Panc1 (cell line): ENCODE data around the gene MTFMT. TPM values are rescaled to one million over a fixed set of nuclear protein-coding genes. Genes with fewer than 3 reads are reported as not detected.

ENCODE experiments used
- ATAC-seq: fragments of 200-7000 bp; cut with Tn5 transposase; 2 replicates; pipeline ENCODE4 v1.9.1; 2020; ENCODE audit warnings: mild to moderate bottlenecking, moderate library complexity
- BruUV-seq: library from RNA; stranded (reverse); fragments of 400-500 nt; replicated peaks from 2 replicates; lab custom pipeline; 2021; lab: Mats Ljungman, UMichigan
- CTCF ChIA-PET: fragments of 300-600 bp; sonication (Branson Sonifier 250); formaldehyde crosslinking; loops from one replicate; lab custom pipeline; 2022; ENCODE audit warnings: antibody characterized with exemption; lab: Charles Lee
- POLR2A ChIA-PET: fragments of 300-600 bp; sonication (Branson Sonifier 250); formaldehyde crosslinking; loops from one replicate; lab custom pipeline; 2022; ENCODE audit warnings: antibody characterized with exemption; lab: Charles Lee
- DNase-seq: peaks from one replicate; pipeline ENCODE4 v3.0.0-alpha.2; 2010; ENCODE audit warnings: low read depth, low spot score
- H3K27ac ChIP-seq: 2 replicates; pipeline ENCODE4 v1.5.1; 2011; ENCODE audit warnings: mild to moderate bottlenecking, low read length, inconsistent platforms
- H3K27me3 ChIP-seq: fragments of 200-500 bp; sonication (Bioruptor generic); 2 replicates; pipeline ENCODE4 v1.6.0; 2014; ENCODE audit warnings: low read length, inconsistent platforms; ENCODE audit not compliant: control insufficient read depth, insufficient read depth
- H3K36me3 ChIP-seq: fragments of 200-500 bp; sonication (Bioruptor generic); 2 replicates; pipeline ENCODE4 v1.5.1; 2014; ENCODE audit warnings: inconsistent platforms, mild to moderate bottlenecking, low read length, moderate library complexity; ENCODE audit not compliant: control insufficient read depth, insufficient read depth
- H3K4me1 ChIP-seq: 2 replicates; pipeline ENCODE4 v1.5.1; 2011; ENCODE audit warnings: inconsistent platforms, mild to moderate bottlenecking, low read length, moderate library complexity; ENCODE audit not compliant: control insufficient read depth, insufficient read depth
- H3K4me3 ChIP-seq, 2 experiments: 2 replicates each; pipeline ENCODE4 v1.5.1; 2011 to 2012; ENCODE audit warnings: low read depth in 2 of 2, low read length in 2 of 2, mild to moderate bottlenecking in 2 of 2, inconsistent platforms in 1 of 2, moderate library complexity in 1 of 2
- H3K9me3 ChIP-seq: fragments of 200-500 bp; sonication (Bioruptor generic); 2 replicates; pipeline ENCODE4 v1.5.1; 2014; ENCODE audit warnings: low read depth, mild to moderate bottlenecking, inconsistent platforms, low read length, moderate library complexity; ENCODE audit not compliant: control insufficient read depth, insufficient read depth
- CTCF ChIP-seq: fragments of 450-650 bp; IDR thresholded peaks from 2 replicates; pipeline ENCODE4 v1.5.1; 2017; ENCODE audit warnings: mild to moderate bottlenecking
- POLR2AphosphoS5 ChIP-seq: IDR thresholded peaks from 2 replicates; pipeline ENCODE4 v1.6.1; 2012; ENCODE audit warnings: mild to moderate bottlenecking, low read depth, low read length, moderate library complexity
- REST ChIP-seq, 2 experiments: IDR thresholded peaks; 2 replicates each; pipeline ENCODE4 v1.6.1; 2011 to 2012; ENCODE audit warnings: low read depth in 2 of 2, control low read depth in 1 of 2, low read length in 1 of 2, mild to moderate bottlenecking in 1 of 2, moderate library complexity in 1 of 2; ENCODE audit not compliant: insufficient read depth in 1 of 2
- SIN3A ChIP-seq: IDR thresholded peaks from 2 replicates; pipeline ENCODE4 v1.6.1; 2012; ENCODE audit warnings: low read depth, mild to moderate bottlenecking, low read length, moderate library complexity, borderline replicate concordance; ENCODE audit not compliant: insufficient read depth
- TCF7L2 ChIP-seq: IDR thresholded peaks from 2 replicates; pipeline ENCODE4 v1.6.1; 2011; ENCODE audit warnings: mild to moderate bottlenecking, low read depth, low read length, inconsistent platforms
- in situ Hi-C: cut with HindIII; loops from 2 replicates; pipeline ENCODE4 v1.10.0; 2016; ENCODE audit warnings: low sequenced_read_pairs, low pct_unique_long_range_greater_than_20kb
- intact Hi-C: fragments of 100-400 bp; cut with micrococcal nuclease; formaldehyde crosslinking; loops from one replicate; pipeline ENCODE4 v1.10.0; 2022; ENCODE audit not compliant: unreplicated experiment
- total RNA-seq: library from RNA; stranded (reverse); gene quantifications from one replicate; pipeline ENCODE4 v1.2.1, GENCODE V29; 2021; ENCODE audit not compliant: unreplicated experiment

MTFMT gene
- total RNA-seq, 1 experiment from 2014 or later: 19.4 TPM

GRCh38 chr15:65026756-65027155 lies 2.7 kb downstream of the MTFMT start:
- ChIA-PET POLR2A (no interaction called here), CTCF (interaction anchor here (0.6 to 0.7 kb wide), 2 partner anchors 28 to 52 kb away, joined by 4 to 5 read pairs; no protein-coding TSS in a partner anchor)
- H3K27ac ChIP-seq: no peak overlapping the region
- no peak for DNase-seq
- peaks cover 6% of the 10 kb centered on the region for H3K36me3 ChIP-seq
- TF ChIP-seq CTCF (no peak), REST (IDR thresholded peaks at IDR 0.05; ENCODE audit: insufficient read depth in 1 of 2, low read depth in 2 of 2, low read length in 1 of 2) (no peak), SIN3A (no peak), POLR2AphosphoS5 (no peak), TCF7L2 (no peak)
- no peaks in the 10 kb centered on the region for H3K27me3 ChIP-seq
- intact Hi-C loops (no loop called here), in situ Hi-C loops (no loop called here)
- H3K4me1 ChIP-seq: peaks cover 9% of the 10 kb centered on the region
- BruUV-seq: no TSS peak
- no peak overlapping the region for H3K4me3 ChIP-seq
- no peak for ATAC-seq
- H3K9me3 ChIP-seq: no peaks in the 10 kb centered on the region

- Histone ChIP-seq H3K9me3 (no peaks in the 10 kb centered on the region), H3K4me3 (no peak overlapping the region), H3K36me3 (peaks cover 3% of the 10 kb centered on the region), H3K4me1 (no peaks in the 10 kb centered on the region), H3K27me3 (no peaks in the 10 kb centered on the region), H3K27ac (no peak overlapping the region)
- intact Hi-C loops (no loop called here), in situ Hi-C loops (no loop called here)
- ATAC-seq (no peak), DNase-seq (no peak)
- TF ChIP-seq TCF7L2 (no peak), POLR2AphosphoS5 (no peak), REST (IDR thresholded peaks at IDR 0.05; ENCODE audit: insufficient read depth in 1 of 2, low read depth in 2 of 2, low read length in 1 of 2) (no peak), SIN3A (no peak), CTCF (no peak)
- CTCF ChIA-PET: no interaction called here
- POLR2A ChIA-PET: no interaction called here
- no TSS peak for BruUV-seq
Measured at GRCh38 chr15:65021488-65021887, 8.0 kb downstream of the MTFMT start.
